ENCODE measurements around the gene CDAN1. TPM values are rescaled to one million over a fixed set of nuclear protein-coding genes. Genes with fewer than 3 reads are reported as not detected.

CDAN1 gene
- total RNA-seq, 6 experiments from 2014 or later = 12.4 to 17.7 (median 16.0) TPM

DNA sequence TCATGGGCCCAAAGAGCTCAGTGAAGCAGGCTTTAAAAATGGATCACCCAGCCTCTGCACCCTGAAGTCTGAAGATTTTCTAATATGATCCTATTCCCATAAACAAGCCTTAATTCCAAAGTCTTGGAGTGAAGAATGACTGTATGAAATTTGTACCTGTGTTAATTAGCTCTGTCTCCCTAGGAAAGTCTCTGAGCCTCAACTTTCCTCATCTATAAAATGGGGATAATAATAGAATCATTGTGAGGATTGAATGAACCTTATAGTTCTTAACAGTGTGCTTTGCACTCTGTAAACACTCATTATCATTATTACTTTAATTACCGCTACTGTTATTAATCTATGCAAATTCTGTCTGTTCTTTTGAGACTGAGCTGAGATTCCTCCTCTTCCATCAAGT, 61.9 kb downstream of the CDAN1 start:
- Mint-ChIP-seq H3K36me3 (ENCODE audit: low read depth) (peaks cover 5% of the 10 kb centered on the region; the same call in 1 of the 2 replicates), H3K4me1 (ENCODE audit: low read depth) (peaks cover 16% of the 10 kb centered on the region), H3K4me3 (no peak overlapping the region), H3K9me3 (no peaks in the 10 kb centered on the region), H3K27ac (no peak overlapping the region), H3K27me3 (ENCODE audit: insufficient read depth) (no peaks in the 10 kb centered on the region; the same call in 1 of the 2 replicates)
- no peak for DNase-seq
- TF ChIP-seq, protein P1, sequence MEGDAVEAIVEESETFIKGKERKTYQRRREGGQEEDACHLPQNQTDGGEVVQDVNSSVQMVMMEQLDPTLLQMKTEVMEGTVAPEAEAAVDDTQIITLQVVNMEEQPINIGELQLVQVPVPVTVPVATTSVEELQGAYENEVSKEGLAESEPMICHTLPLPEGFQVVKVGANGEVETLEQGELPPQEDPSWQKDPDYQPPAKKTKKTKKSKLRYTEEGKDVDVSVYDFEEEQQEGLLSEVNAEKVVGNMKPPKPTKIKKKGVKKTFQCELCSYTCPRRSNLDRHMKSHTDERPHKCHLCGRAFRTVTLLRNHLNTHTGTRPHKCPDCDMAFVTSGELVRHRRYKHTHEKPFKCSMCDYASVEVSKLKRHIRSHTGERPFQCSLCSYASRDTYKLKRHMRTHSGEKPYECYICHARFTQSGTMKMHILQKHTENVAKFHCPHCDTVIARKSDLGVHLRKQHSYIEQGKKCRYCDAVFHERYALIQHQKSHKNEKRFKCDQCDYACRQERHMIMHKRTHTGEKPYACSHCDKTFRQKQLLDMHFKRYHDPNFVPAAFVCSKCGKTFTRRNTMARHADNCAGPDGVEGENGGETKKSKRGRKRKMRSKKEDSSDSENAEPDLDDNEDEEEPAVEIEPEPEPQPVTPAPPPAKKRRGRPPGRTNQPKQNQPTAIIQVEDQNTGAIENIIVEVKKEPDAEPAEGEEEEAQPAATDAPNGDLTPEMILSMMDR (IDR thresholded peaks at IDR 0.05) = no peak

DNA sequence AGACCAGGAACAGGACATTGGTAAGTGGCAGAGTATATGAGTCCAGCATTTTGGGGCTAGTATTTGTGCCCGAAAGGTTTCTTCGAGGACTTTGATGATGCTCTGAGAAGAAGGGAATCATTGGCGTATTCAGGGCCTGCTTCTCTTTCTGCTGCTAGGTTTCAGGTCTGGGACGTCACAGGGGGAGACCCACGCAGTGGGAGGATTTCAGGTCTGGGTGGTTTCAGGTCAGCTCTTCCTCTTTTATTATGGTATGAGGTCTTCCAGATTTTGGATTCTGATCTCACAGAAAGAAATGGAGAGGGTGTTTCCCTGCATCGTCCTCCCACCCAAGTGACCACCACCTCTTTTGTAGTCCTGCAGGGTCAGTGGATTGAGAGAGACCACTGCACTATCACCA, 62.5 kb downstream of the CDAN1 start:
- peaks cover 6% of the 10 kb centered on the region; the same call in 1 of the 2 replicates for H3K36me3 Mint-ChIP-seq (ENCODE audit: low read depth)
- no peaks in the 10 kb centered on the region; the same call in 1 of the 2 replicates for H3K27me3 Mint-ChIP-seq (ENCODE audit: insufficient read depth)
- H3K4me3 Mint-ChIP-seq = no peak overlapping the region
- peaks cover 13% of the 10 kb centered on the region for H3K4me1 Mint-ChIP-seq (ENCODE audit: low read depth)
- no peak overlapping the region for H3K27ac Mint-ChIP-seq
- H3K9me3 Mint-ChIP-seq = no peaks in the 10 kb centered on the region
- no peak for DNase-seq
- TF ChIP-seq, protein P1 (IDR thresholded peaks at IDR 0.05) = no peak

Other genes with a start within 250 kb of the CDAN1 start
- gene ZNF106, start 246.0 kb downstream of the CDAN1 start, total RNA-seq (2021; fragmentation: NEBNext Ultra II Directional; extraction: Animal tissue kit (Norgen Biotek cat#: 25700)) = 10 to 100 TPM; 51.5 to 58.9 (median 56.1) TPM
- 10 to 100 TPM; 48.1 to 65.7 (median 55.8) TPM for gene SNAP23, start 241.5 kb downstream of the CDAN1 start, total RNA-seq (2021; fragmentation: NEBNext Ultra II Directional; extraction: Animal tissue kit (Norgen Biotek cat#: 25700))
- gene LRRC57, start 188.3 kb downstream of the CDAN1 start, total RNA-seq (2021; fragmentation: NEBNext Ultra II Directional; extraction: Animal tissue kit (Norgen Biotek cat#: 25700)) = 10 to 100 TPM; 18.5 to 22.9 (median 20.4) TPM
- gene HAUS2, start 188.3 kb downstream of the CDAN1 start, total RNA-seq (2021; fragmentation: NEBNext Ultra II Directional; extraction: Animal tissue kit (Norgen Biotek cat#: 25700)) = 10 to 100 TPM; 18.0 to 30.5 (median 26.5) TPM
- 1 to 10 TPM; 1.9 to 2.8 (median 2.3) TPM for gene STARD9, start 161.5 kb downstream of the CDAN1 start, total RNA-seq (2021; fragmentation: NEBNext Ultra II Directional; extraction: Animal tissue kit (Norgen Biotek cat#: 25700))
- gene TTBK2, start 183.7 kb upstream of the CDAN1 start, total RNA-seq (2021; fragmentation: NEBNext Ultra II Directional; extraction: Animal tissue kit (Norgen Biotek cat#: 25700)) = 10 to 100 TPM in 3 of 6 experiments, 1 to 10 TPM in 3; 9.4 to 12.6 (median 10.2) TPM

All from HFFc6 (cell line).